GM12872 (cell line): ENCODE data around the gene LCN15.

Experiments used
- CTCF ChIP-seq: IDR thresholded peaks from 3 replicates; pipeline ENCODE4 v1.5.1; 2011; ENCODE audit warnings: low read depth, mild to moderate bottlenecking, low read length, moderate library complexity; ENCODE audit not compliant: insufficient read depth

The LCN15 gene

DNA sequence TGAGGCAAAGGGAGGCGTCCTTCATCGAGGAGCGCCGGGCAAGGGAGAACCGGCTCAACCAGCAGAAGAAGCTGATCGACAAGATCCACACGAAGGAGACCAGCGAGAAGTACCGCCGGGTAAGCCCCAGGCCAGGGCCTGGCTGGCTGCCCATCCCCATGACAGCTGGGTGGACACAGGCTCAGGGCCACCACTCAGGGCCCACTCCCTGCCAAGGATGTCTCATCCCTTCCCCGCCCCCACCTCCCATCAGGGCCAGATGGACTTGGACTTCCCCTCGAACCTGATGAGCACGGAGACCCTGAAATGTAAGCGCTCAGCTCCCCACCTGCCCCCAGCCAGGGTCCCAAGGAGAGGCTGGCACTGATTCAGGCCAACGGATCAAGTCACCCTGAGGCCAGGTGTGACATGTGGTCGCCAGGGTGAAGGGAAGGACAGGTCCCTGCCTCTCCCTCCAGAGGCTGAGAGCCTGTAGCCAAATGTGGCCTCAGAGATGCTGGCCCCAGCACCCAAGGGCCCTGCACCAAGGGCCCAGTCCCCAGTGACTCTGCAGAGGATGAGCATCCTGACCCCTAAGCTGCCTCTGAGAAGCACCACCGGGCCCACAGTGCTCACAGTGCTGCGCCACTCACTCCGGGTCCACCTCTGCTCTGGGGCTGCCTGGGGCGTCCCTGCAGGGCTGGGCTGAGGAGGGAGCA is 40.3 kb upstream of the LCN15 start:
- no peak for TF ChIP-seq CTCF

DNA sequence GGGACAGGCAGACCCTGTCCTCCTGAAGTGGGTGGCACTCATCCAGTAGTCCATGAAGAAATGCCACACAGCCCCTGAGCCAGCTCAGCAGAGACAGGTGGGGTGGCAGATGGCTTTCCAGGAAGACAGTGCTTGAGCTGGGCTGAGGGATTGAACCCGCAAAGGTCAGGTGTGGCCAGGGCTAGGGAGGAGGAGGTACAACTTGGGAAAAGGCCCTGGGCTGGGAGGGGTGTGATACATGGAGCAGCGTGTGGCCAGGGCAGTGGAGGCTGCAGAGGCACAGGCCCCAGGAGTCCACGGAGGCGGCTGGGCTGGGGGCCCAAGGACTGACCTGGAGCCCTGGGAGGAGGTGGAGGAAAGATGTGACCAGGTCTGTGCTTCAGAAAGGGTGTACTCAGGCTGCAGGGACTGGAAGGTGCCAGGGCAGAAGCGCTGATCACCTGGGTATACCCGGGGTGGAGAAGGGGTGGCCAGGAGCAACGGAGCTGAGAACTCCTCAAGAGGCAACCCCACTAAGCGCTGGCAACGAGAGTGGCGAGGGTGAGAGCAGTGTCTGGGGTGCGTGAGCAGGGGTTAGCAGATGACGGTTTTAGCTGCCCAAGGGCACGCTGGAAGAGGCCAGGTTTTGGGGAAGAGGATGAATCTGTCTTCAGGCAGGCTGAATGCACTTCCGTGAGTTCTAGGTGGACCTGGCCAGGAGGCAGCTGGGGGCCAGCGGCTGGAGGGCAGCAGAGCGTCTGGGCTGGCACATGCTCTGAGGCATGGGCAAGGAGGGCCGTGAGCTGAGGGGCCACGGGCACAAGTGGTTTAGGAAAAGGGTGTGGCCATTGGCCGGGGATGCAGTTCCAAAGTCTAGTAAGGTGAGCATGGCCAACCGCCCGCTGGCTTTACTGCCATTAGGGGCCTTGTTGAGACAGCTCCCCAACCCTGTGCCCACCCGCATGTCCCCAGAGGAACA is 39.5 kb upstream of the LCN15 start:
- no peak for TF ChIP-seq CTCF

- no peak for TF ChIP-seq CTCF
Measured at GRCh38 chr9:136802321-136802720, 38.0 kb upstream of the LCN15 start.

DNA sequence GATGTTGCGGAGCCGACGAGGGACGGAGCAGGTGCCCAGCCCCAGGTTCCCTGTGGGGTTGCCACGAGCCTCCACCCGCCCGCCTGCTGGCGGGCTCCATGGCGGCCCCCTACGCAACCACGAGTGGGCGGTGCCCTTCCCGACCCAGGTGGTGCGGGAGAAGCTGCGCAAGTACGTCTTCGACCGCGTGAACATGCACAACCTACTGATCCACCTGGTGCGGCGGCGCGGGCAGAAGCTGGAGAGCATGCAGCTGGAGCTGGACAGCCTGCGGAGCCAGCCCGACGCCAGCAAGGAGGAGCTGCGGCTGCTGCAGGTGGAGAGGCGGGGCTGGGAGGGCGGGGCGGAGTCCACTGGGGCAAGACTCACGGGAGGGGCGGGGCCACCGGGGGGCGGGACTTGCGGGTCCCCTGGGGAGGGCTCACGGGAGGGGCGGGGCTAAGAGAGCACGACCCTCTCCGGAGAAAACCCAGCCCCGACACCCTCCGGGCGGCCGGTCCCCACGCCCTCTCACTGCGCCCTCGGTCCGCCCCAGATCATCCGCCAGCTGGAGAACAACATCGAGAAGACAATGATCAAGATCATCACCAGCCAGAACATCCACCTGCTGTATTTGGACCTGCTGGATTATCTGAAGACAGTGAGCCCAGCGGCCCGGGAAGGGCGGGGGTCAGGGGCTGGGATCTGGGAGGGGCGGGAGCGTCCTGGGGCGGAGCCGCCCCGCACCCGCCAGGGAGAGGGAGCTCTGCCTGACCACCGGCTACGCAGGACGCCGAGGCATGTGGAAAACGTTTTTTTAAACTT is 35.7 kb upstream of the LCN15 start:
- no peak for TF ChIP-seq CTCF

DNA sequence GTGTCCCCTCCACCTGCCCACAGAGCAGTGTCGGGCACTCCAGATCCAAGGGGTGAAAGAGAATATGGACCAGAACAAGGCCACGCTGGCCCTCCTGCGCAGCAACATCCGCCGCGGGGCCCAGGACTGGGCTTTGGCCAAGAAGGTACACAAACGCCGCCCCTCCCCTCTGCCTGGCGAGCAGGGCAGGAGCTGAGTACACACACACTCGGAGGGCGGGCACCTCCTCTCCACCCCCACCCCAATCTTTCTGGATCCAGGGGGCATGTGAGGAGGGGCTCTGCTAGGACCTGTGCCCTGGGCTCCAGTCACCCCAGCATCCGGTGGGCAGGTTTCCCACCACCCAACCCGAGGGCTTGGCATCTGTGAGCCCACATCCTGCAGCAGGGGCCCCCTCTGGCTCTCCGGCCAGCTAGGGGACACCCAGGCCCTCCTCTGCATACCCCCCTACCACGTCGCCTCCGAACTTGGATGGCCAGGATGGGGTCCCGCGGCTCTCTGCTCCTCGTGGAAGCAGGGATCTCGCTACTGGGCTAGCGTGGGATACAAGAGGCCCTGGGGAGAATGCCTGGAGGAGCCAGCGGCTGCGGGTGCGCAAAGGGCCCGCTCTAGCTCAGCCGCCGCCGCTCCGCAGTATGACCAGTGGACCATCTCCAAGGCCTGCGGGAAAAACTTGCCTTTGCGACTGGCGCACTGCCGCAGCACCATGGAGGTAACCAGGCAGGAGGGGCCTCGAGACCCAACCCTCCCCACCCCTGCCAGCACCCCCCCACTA is 34.9 kb upstream of the LCN15 start:
- TF ChIP-seq CTCF, result no peak

GRCh38 chr9:136798708-136799078 is 34.4 kb upstream of the LCN15 start:
- TF ChIP-seq CTCF, result no peak
